Chondrocyte (in vitro differentiated cells): ENCODE measurements around the gene ARPC1B. TPM values are rescaled to one million over a fixed set of nuclear protein-coding genes. Genes with fewer than 3 reads are reported as not detected.
"Not testable (repeated sequence)": the region's sequence is repeated elsewhere in the genome, so short reads cannot be mapped to it uniquely, and the experiment has no call there.

ENCODE experiments used
- DNase-seq: peaks from one replicate; pipeline ENCODE4 v3.0.0; 2021; ENCODE audit warnings: mixed read lengths, low spot score
- H3K27ac Mint-ChIP-seq: one replicate; pipeline ENCODE4 v1.8.0; 2021; ENCODE audit warnings: mild to moderate bottlenecking, moderate library complexity, mixed read lengths; ENCODE audit not compliant: unreplicated experiment
- H3K27me3 Mint-ChIP-seq: 2 replicates; pipeline ENCODE4 v1.8.0; 2021; ENCODE audit warnings: low read depth, mixed read lengths
- H3K36me3 Mint-ChIP-seq: 2 replicates; pipeline ENCODE4 v1.8.0; 2021; ENCODE audit warnings: low read depth, mixed read lengths
- H3K4me1 Mint-ChIP-seq: 2 replicates; pipeline ENCODE4 v1.8.0; 2021; ENCODE audit warnings: low read depth, mild to moderate bottlenecking, mixed read lengths
- H3K4me3 Mint-ChIP-seq: one replicate; pipeline ENCODE4 v1.8.0; 2021; ENCODE audit warnings: mild to moderate bottlenecking, moderate library complexity, mixed read lengths; ENCODE audit not compliant: unreplicated experiment
- H3K9me3 Mint-ChIP-seq: 2 replicates; pipeline ENCODE4 v1.8.0; 2021; ENCODE audit warnings: low read depth, mixed read lengths
- total RNA-seq: library from RNA; stranded (reverse); gene quantifications from 3 replicates; pipeline ENCODE4 v1.2.1, GENCODE V29; 2021
- TF ChIP-seq, protein P1 (sequence below): fragments of 200-600 bp; sonication (generic); IDR thresholded peaks from 2 replicates; pipeline ENCODE4 v1.5.0; 2021; ENCODE audit warnings: antibody characterized with exemption, mild to moderate bottlenecking, moderate library complexity

The ARPC1B gene
- total RNA-seq, 1 donor from 2014 or later: 130 TPM

DNA sequence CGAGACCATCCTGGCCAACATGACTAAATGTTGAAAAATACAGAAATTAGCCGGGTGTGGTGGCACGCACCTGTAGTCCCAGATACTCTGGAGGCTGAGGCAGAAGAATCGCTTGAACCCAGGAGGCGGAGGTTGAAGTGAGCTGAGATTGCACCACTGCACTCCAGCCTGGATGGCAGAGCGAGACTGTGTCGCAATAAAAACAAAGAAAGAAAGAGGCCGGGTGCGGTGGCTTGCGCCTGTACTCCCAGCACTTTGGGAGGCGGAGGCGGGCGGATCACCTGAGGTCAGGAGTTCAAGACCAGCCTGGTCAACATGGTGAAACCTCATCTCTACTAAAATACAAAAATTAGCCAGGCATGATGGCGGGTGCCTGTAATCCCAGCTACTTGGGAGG is 12.7 kb downstream of the ARPC1B start:
- not testable (repeated sequence) for H3K9me3 Mint-ChIP-seq, DNase-seq, H3K27ac Mint-ChIP-seq, H3K4me3 Mint-ChIP-seq, H3K4me1 Mint-ChIP-seq, H3K27me3 Mint-ChIP-seq
- H3K36me3 Mint-ChIP-seq: peaks cover 17% of the 10 kb centered on the region
- TF ChIP-seq, protein P1, sequence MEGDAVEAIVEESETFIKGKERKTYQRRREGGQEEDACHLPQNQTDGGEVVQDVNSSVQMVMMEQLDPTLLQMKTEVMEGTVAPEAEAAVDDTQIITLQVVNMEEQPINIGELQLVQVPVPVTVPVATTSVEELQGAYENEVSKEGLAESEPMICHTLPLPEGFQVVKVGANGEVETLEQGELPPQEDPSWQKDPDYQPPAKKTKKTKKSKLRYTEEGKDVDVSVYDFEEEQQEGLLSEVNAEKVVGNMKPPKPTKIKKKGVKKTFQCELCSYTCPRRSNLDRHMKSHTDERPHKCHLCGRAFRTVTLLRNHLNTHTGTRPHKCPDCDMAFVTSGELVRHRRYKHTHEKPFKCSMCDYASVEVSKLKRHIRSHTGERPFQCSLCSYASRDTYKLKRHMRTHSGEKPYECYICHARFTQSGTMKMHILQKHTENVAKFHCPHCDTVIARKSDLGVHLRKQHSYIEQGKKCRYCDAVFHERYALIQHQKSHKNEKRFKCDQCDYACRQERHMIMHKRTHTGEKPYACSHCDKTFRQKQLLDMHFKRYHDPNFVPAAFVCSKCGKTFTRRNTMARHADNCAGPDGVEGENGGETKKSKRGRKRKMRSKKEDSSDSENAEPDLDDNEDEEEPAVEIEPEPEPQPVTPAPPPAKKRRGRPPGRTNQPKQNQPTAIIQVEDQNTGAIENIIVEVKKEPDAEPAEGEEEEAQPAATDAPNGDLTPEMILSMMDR: peak; percentile 5

DNA sequence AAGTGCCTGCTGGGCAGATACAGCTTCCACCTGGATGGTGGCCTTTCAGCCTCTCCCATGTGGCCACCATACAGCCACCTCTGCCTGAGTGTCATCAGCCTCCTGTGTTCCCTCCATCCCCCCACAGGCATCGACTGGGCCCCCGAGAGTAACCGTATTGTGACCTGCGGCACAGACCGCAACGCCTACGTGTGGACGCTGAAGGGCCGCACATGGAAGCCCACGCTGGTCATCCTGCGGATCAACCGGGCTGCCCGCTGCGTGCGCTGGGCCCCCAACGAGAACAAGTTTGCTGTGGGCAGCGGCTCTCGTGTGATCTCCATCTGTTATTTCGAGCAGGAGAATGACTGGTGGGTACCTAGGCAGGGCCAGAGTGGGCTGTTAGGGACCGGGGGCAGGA is 13.4 kb downstream of the ARPC1B start:
- no peaks in the 10 kb centered on the region for H3K27me3 Mint-ChIP-seq
- no peak overlapping the region for H3K4me3 Mint-ChIP-seq
- no peak for DNase-seq
- H3K9me3 Mint-ChIP-seq: no peaks in the 10 kb centered on the region
- TF ChIP-seq, protein P1: no peak
- peaks cover 17% of the 10 kb centered on the region for H3K36me3 Mint-ChIP-seq
- H3K27ac Mint-ChIP-seq: no peak overlapping the region
- peaks cover 1% of the 10 kb centered on the region for H3K4me1 Mint-ChIP-seq

DNA sequence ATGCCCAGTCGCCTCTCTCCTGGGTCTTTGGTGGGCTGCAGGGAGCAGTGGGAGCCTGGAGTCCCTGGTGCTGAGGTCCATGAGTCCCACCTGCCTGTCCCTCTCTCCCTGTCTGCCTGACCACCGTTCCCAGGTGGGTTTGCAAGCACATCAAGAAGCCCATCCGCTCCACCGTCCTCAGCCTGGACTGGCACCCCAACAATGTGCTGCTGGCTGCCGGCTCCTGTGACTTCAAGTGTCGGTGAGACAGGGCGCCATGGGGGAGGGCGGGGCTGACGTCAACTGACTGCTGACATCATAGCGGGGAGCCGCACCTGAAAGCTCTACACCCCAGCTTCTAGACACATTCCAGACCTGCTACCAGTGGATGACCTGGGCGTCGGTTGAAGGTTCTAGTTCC is 15.2 kb downstream of the ARPC1B start:
- Mint-ChIP-seq H3K9me3 (no peaks in the 10 kb centered on the region), H3K4me3 (no peak overlapping the region), H3K27me3 (no peaks in the 10 kb centered on the region), H3K27ac (no peak overlapping the region), H3K4me1 (peaks cover 10% of the 10 kb centered on the region), H3K36me3 (peaks cover 20% of the 10 kb centered on the region)
- DNase-seq: no peak
- TF ChIP-seq, protein P1: no peak

DNA sequence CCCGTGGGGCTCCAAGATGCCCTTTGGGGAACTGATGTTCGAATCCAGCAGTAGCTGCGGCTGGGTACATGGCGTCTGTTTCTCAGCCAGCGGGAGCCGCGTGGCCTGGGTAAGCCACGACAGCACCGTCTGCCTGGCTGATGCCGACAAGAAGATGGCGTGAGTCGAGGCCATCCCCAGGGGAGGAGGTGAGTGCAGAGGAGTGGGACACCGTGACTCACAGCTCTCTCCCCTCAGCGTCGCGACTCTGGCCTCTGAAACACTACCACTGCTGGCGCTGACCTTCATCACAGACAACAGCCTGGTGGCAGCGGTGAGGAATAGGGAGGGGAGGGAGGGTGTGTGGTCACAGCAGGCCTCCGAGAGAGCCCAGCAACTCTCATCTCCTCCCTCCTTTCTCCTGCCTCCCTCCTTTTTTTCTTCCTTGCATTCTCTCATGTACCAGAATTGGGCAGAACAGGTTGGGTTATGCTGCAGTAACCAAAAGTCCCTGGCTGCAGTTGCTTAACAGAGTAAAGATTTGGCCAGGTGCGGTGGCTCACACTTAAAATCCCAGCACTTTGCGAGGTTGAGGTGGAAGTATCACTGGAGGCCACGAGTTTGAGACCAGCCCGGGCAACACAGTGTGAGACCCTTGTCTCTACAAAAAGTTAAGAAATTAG is 16.5 kb downstream of the ARPC1B start:
- no peaks in the 10 kb centered on the region for H3K9me3 Mint-ChIP-seq
- no peak overlapping the region for H3K4me3 Mint-ChIP-seq
- no peak overlapping the region for H3K27ac Mint-ChIP-seq
- DNase-seq: no peak
- peaks cover 22% of the 10 kb centered on the region for H3K36me3 Mint-ChIP-seq
- H3K27me3 Mint-ChIP-seq: no peaks in the 10 kb centered on the region
- peaks cover 10% of the 10 kb centered on the region for H3K4me1 Mint-ChIP-seq
- TF ChIP-seq, protein P1: no peak

DNA sequence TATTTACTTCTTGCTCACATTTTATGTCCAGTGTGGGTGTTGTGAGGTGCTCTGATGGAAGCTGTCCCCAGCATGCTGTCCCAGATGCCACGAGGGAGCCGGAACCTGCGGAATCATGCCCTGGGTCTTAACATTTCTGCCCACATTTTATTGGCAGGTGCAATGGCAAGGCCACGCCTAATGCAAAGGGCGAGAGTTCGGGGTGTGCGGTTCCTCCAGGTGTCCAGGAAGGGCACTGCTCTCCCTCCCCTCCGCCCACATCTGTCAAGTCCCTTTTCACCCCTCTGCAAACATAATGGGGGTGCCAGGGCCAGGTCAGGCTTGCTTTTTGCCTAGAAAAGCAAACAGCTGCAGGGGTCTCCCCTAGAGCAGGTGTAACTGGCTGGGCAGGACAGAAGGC is 17.5 kb downstream of the ARPC1B start:
- no peaks in the 10 kb centered on the region for H3K27me3 Mint-ChIP-seq
- no peak overlapping the region for H3K4me3 Mint-ChIP-seq
- no peak for DNase-seq
- peaks cover 20% of the 10 kb centered on the region for H3K36me3 Mint-ChIP-seq
- peaks cover 10% of the 10 kb centered on the region for H3K4me1 Mint-ChIP-seq
- H3K9me3 Mint-ChIP-seq: no peaks in the 10 kb centered on the region
- TF ChIP-seq, protein P1: no peak
- no peak overlapping the region for H3K27ac Mint-ChIP-seq
